Measurements from ENCODE around the gene CNNM4.

Gene CNNM4

DNA sequence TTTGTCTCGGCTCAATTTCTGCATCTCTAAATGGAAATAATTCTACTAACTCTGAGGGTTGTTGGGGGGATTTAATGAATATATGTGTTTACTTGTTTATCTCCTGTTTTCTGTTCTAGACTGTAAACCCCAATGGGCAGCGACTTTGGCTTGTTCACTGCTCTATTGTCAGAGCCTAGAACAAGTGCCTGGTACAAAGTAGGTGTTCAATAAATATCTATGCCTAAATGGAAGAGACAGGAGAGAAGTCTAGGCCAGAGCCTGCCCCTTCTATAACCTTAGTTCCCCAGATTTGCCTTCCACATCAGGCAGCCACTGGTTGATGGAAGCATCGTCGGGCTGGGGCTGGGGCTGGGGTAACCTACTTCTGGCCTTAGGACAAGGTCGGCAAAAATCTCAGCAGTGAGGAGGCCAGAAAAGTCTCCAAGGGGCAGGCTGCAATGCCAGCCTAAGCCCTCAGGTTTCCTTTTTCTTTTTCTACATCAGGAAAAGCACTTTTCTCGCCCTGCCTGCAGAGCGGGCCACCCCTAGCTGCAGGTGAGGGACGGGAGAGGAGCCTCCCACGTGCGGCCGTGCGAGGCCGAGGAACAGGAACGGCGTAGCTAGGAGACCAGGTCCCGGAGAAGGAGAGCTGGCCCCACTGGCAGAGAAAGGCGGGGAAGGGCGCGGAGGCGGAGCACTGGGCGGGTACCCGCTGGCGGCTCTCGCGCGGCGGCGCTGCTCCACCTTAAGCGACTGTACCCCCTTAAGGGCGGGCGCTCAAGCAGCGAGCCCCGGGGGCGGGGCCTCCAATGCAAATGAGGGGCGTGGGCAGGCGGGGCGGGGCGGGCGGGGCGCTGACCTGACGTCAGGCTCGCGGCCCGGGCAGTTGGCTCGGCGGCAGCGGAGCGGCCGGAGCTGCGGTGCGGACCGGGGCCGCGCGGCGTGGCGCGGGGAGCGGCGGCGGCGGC is at the start of gene CNNM4:
TSS of gene CNNM4 (plus strand) at position 867 of the 950 bp plus-strand sequence. CDS start 98 bp downstream, outside the sequence.
- peak within 1 kb of the TSS; percentile 75 for H3K4me3 ChIP-seq (ENCODE audit: low read length)
- no peak within 1 kb of the TSS for H3K9ac ChIP-seq (ENCODE audit: low read length)
- H3K36me3 ChIP-seq (ENCODE audit: control insufficient read depth, low read depth, low read length) = no peaks in the 10 kb centered on the region
- no peak within 1 kb of the TSS for H3K27ac ChIP-seq (ENCODE audit: low read length)
- no peaks in the 10 kb centered on the region for H3K9me3 ChIP-seq (ENCODE audit: control insufficient read depth, low read depth, low read length)
- peaks cover 26% of the 10 kb centered on the region for H3K4me1 ChIP-seq (ENCODE audit: control insufficient read depth, low read depth, low read length)
- H3K27me3 ChIP-seq (ENCODE audit: control insufficient read depth, insufficient read depth, low read length) = peaks cover 8% of the 10 kb centered on the region

DNA sequence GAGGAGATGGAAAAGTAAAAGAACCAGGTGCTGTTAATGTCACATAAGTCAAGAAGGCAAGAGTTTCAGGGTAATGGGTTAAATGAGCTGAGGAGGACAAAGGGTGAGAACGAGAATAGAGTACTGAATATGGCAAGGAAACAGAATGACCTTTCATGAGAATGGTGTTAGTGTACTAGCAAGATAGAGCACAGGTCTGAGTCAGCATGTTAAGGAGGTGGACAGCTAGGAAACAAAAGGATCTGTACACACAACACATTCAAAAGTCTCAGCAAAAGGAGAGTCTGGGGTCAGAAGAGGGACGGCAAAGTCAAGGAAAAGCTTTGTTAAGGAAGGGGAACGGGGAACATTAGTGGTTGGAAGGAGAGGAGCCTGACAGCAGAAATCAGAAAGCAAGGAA is 49.7 kb upstream of the CNNM4 start:
- Histone ChIP-seq H3K4me1 (ENCODE audit: control insufficient read depth, low read depth, low read length) (no peaks in the 10 kb centered on the region), H3K27me3 (ENCODE audit: control insufficient read depth, insufficient read depth, low read length) (no peaks in the 10 kb centered on the region), H3K27ac (ENCODE audit: low read length) (no peak overlapping the region), H3K36me3 (ENCODE audit: control insufficient read depth, low read depth, low read length) (peaks cover 50% of the 10 kb centered on the region), H3K9me3 (ENCODE audit: control insufficient read depth, low read depth, low read length) (no peaks in the 10 kb centered on the region), H3K9ac (ENCODE audit: low read length) (no peak overlapping the region), H3K4me3 (ENCODE audit: low read length) (no peak overlapping the region)

DNA sequence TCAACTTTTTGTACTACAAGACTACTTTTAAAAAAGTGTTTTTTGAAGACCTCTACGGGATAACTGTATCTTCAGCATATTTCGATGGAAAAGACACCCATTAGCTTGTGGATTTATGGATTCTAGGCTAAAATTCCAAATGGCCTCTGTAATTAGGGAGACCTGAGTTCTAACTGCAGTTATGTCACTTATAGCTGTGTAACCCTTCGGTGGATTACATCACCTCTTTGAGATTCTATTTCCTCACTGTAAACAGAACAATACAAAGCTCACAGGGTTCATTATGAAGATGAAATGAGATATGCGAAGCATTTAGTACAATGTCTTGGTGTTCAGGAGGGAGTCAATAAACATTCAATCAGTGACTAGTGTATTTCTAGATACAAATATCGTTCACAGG is 45.0 kb upstream of the CNNM4 start:
- Histone ChIP-seq H3K4me3 (ENCODE audit: low read length) (no peak overlapping the region), H3K27ac (ENCODE audit: low read length) (no peak overlapping the region), H3K36me3 (ENCODE audit: control insufficient read depth, low read depth, low read length) (peaks cover 14% of the 10 kb centered on the region), H3K4me1 (ENCODE audit: control insufficient read depth, low read depth, low read length) (no peaks in the 10 kb centered on the region), H3K9me3 (ENCODE audit: control insufficient read depth, low read depth, low read length) (no peaks in the 10 kb centered on the region), H3K9ac (ENCODE audit: low read length) (no peak overlapping the region), H3K27me3 (ENCODE audit: control insufficient read depth, insufficient read depth, low read length) (no peaks in the 10 kb centered on the region)

DNA sequence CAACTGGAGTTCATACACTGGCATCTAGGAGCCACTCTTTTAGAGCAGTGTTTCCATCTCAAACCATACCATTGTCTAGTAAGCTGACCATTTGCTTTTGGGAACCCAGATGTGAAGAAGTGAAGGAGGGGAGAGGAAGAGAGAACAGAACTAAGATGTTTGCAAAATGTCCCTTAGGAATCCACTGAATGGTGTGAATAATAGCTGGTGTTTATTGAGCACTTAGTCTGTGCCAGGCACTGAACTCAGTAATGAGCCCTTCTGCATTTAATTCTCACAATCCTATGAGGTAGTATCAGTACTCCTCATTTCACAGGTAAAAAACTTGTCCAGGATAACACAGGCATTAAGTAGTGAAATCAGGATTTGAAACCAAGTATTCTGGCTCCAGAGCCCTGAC is 44.3 kb upstream of the CNNM4 start:
- H3K36me3 ChIP-seq (ENCODE audit: control insufficient read depth, low read depth, low read length) = peaks cover 6% of the 10 kb centered on the region
- no peaks in the 10 kb centered on the region for H3K4me1 ChIP-seq (ENCODE audit: control insufficient read depth, low read depth, low read length)
- H3K9me3 ChIP-seq (ENCODE audit: control insufficient read depth, low read depth, low read length) = no peaks in the 10 kb centered on the region
- H3K27ac ChIP-seq (ENCODE audit: low read length) = no peak overlapping the region
- H3K9ac ChIP-seq (ENCODE audit: low read length) = no peak overlapping the region
- no peaks in the 10 kb centered on the region for H3K27me3 ChIP-seq (ENCODE audit: control insufficient read depth, insufficient read depth, low read length)
- H3K4me3 ChIP-seq (ENCODE audit: low read length) = no peak overlapping the region

DNA sequence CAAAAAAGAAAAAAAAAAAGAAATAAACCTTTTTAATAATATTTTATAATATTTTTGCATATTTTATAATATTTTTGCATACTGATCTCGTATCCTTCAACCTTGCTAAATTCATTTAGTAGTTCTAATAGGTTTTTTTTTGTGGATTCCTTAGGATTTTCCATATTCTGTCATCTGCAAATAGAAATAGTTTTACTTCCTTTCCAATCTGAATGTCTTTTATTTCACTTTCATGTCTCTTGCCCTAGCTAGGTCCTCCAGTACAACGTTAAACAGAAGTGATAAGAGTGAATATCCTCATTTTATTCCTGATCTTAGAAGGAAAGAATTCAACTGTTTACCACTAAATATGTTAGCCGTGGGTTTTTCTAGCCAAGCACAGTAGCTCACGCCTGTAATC is 34.6 kb upstream of the CNNM4 start:
- no peaks in the 10 kb centered on the region for H3K4me1 ChIP-seq (ENCODE audit: control insufficient read depth, low read depth, low read length)
- no peaks in the 10 kb centered on the region for H3K27me3 ChIP-seq (ENCODE audit: control insufficient read depth, insufficient read depth, low read length)
- no peaks in the 10 kb centered on the region for H3K9me3 ChIP-seq (ENCODE audit: control insufficient read depth, low read depth, low read length)
- no peak overlapping the region for H3K9ac ChIP-seq (ENCODE audit: low read length)
- H3K27ac ChIP-seq (ENCODE audit: low read length) = no peak overlapping the region
- peaks cover 35% of the 10 kb centered on the region for H3K36me3 ChIP-seq (ENCODE audit: control insufficient read depth, low read depth, low read length)
- H3K4me3 ChIP-seq (ENCODE audit: low read length) = no peak overlapping the region

DNA sequence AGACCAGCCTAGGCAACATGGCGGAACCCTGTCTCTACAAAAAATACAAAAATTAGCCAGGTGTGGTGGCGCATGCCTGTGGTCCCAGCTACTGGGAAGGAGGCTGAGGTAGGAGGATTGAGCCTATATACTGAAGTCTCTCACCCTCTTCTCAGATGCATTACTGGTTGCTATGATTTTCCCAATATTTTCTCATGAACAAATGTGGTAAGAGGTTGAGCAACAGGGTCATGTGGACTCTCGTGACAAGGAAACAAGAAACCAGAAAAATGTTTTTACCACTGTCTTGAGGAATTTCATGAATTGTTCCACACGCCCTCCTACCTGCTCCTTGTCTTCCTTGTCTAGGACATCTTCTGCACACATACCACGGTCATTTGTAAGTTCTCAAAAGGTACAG is 33.3 kb upstream of the CNNM4 start:
- H3K27me3 ChIP-seq (ENCODE audit: control insufficient read depth, insufficient read depth, low read length) = no peaks in the 10 kb centered on the region
- H3K9ac ChIP-seq (ENCODE audit: low read length) = no peak overlapping the region
- no peaks in the 10 kb centered on the region for H3K9me3 ChIP-seq (ENCODE audit: control insufficient read depth, low read depth, low read length)
- H3K36me3 ChIP-seq (ENCODE audit: control insufficient read depth, low read depth, low read length) = peaks cover 41% of the 10 kb centered on the region
- H3K27ac ChIP-seq (ENCODE audit: low read length) = no peak overlapping the region
- no peaks in the 10 kb centered on the region for H3K4me1 ChIP-seq (ENCODE audit: control insufficient read depth, low read depth, low read length)
- no peak overlapping the region for H3K4me3 ChIP-seq (ENCODE audit: low read length)

DNA sequence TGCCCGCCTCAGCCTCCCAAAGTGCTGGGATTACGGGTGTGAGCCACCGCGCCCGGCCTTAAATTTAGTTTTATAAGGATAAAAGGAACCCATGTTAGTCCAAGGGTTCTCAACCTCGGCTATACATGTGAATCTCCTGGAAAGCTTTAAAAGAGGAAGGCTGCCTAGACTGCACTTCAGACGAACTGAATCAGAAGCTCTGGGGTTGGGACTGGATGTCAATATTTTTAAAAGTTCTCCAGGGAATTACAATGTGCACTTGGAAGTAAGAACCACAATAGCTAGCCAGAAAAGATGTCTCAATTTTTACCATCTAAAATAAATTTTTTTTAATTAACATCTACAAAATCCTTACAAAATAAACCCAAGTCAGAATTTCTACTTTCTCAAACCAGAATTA is 31.0 kb upstream of the CNNM4 start:
- Histone ChIP-seq H3K27ac (ENCODE audit: low read length) (no peak overlapping the region), H3K27me3 (ENCODE audit: control insufficient read depth, insufficient read depth, low read length) (no peaks in the 10 kb centered on the region), H3K9me3 (ENCODE audit: control insufficient read depth, low read depth, low read length) (no peaks in the 10 kb centered on the region), H3K9ac (ENCODE audit: low read length) (no peak overlapping the region), H3K4me3 (ENCODE audit: low read length) (no peak overlapping the region), H3K36me3 (ENCODE audit: control insufficient read depth, low read depth, low read length) (peaks cover 60% of the 10 kb centered on the region), H3K4me1 (ENCODE audit: control insufficient read depth, low read depth, low read length) (no peaks in the 10 kb centered on the region)

DNA sequence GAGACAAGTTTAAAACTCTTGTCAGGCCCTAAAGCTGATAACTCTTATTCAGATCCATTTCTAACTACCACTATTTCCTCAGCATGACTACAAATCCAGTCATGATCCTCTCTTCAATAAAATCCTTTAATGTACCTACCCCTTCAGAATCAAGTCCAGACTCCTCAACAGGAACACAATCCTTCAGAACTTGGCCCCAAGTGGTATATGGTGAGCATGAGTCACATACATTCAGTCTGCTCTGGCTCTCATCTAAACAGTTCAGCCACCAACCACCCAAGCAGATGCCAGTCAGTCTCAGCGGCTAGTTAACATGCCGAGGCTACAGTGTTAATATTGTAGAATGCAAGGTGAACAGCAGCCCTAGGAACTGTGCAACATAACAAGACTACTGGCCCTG is 30.5 kb upstream of the CNNM4 start:
- Histone ChIP-seq H3K9ac (ENCODE audit: low read length) (no peak overlapping the region), H3K4me3 (ENCODE audit: low read length) (no peak overlapping the region), H3K9me3 (ENCODE audit: control insufficient read depth, low read depth, low read length) (no peaks in the 10 kb centered on the region), H3K27ac (ENCODE audit: low read length) (no peak overlapping the region), H3K27me3 (ENCODE audit: control insufficient read depth, insufficient read depth, low read length) (no peaks in the 10 kb centered on the region), H3K36me3 (ENCODE audit: control insufficient read depth, low read depth, low read length) (peaks cover 64% of the 10 kb centered on the region), H3K4me1 (ENCODE audit: control insufficient read depth, low read depth, low read length) (no peaks in the 10 kb centered on the region)

DNA sequence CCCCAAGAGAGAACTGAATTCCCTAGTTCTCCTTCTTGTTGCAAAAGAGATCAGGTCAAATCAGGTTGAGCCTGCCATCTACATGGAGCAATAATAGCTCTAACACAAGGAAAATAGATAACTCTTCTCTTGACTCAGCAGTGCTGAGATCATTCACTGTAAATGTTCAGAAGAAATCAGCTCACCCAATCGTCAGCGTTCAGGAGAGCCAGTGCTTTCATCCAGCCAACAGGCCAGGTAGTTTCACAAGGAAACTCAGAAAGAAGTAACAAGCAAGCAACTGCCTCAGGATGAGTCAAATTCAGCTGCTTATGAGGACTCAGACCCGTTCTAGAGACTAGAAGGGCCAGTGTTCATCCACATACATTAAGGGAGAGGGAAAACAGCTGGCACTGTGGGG is 26.8 kb upstream of the CNNM4 start:
- Histone ChIP-seq H3K4me1 (ENCODE audit: control insufficient read depth, low read depth, low read length) (peaks cover under 1% of the 10 kb centered on the region), H3K27ac (ENCODE audit: low read length) (no peak overlapping the region), H3K9me3 (ENCODE audit: control insufficient read depth, low read depth, low read length) (no peaks in the 10 kb centered on the region), H3K4me3 (ENCODE audit: low read length) (no peak overlapping the region), H3K27me3 (ENCODE audit: control insufficient read depth, insufficient read depth, low read length) (no peaks in the 10 kb centered on the region), H3K36me3 (ENCODE audit: control insufficient read depth, low read depth, low read length) (peaks cover 57% of the 10 kb centered on the region), H3K9ac (ENCODE audit: low read length) (no peak overlapping the region)

DNA sequence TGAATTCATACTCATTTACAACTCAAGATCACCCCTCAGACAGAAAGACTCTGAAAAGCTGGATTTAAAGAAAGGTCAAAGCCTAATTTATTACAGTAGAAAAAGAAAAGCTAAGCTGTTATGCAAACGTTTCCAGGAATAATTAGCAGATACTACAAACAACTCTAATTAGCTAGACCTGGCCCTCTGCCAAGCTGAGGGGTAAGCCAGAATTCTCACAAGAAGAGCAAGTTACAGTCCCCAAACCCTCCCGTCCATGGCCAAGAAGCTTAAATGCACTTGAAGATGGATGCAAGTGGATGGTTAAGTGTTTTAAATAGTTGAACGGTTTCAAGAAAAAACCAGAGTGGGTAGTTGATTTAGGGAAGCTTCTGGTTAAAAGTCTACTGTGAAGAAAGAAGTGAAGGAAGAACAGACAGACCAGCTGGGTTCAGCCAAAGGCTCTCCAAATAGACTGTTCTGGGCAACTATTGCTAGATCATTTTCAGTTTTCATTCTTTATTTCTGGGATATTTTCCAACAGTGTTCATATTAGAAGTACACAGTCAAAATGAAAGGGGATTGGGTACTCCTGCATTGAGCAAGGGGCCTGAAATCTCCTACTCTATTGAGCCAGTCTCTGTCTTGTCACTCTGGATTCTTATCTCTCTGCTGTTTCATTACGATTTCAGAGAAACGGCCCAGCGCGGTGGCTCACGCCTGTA is 25.7 kb upstream of the CNNM4 start:
- no peak overlapping the region for H3K4me3 ChIP-seq (ENCODE audit: low read length)
- no peak overlapping the region for H3K9ac ChIP-seq (ENCODE audit: low read length)
- no peaks in the 10 kb centered on the region for H3K9me3 ChIP-seq (ENCODE audit: control insufficient read depth, low read depth, low read length)
- no peaks in the 10 kb centered on the region for H3K27me3 ChIP-seq (ENCODE audit: control insufficient read depth, insufficient read depth, low read length)
- H3K36me3 ChIP-seq (ENCODE audit: control insufficient read depth, low read depth, low read length) = peaks cover 53% of the 10 kb centered on the region
- H3K4me1 ChIP-seq (ENCODE audit: control insufficient read depth, low read depth, low read length) = peaks cover 4% of the 10 kb centered on the region
- H3K27ac ChIP-seq (ENCODE audit: low read length) = no peak overlapping the region

DNA sequence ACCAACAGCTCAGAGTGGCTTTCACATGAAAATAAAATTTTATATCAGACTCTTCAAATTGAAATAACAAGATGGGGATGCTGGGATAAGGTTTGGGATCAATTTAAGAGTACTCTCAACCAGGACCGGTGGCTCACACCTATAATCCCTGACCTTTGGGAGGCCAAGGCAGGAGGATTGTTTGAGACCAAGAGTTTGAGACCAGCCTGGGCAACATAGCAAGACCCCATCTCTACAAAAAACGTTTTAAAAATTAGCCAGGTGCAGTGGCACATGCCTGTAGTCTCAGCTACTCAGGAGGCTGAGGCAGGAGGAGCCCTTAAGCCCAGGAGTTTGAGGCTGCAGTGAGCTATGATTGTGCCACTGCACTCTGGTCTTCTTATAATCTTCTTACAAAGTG is 23.5 kb upstream of the CNNM4 start:
- Histone ChIP-seq H3K36me3 (ENCODE audit: control insufficient read depth, low read depth, low read length) (peaks cover 37% of the 10 kb centered on the region), H3K27ac (ENCODE audit: low read length) (no peak overlapping the region), H3K9ac (ENCODE audit: low read length) (no peak overlapping the region), H3K27me3 (ENCODE audit: control insufficient read depth, insufficient read depth, low read length) (no peaks in the 10 kb centered on the region), H3K4me1 (ENCODE audit: control insufficient read depth, low read depth, low read length) (peaks cover 4% of the 10 kb centered on the region), H3K9me3 (ENCODE audit: control insufficient read depth, low read depth, low read length) (no peaks in the 10 kb centered on the region), H3K4me3 (ENCODE audit: low read length) (no peak overlapping the region)

Data from iPS-18a (cell line).